ENCODE data around the gene TRIM41. TPM values are rescaled to one million over a fixed set of nuclear protein-coding genes. Genes with fewer than 3 reads are reported as not detected.

The TRIM41 gene
- total RNA-seq, 1 experiment from 2014 or later = 34.2 TPM

- Histone ChIP-seq H4K8ac (replicated peaks; ENCODE audit: insufficient read length, low read depth, low read length) (no peak overlapping the region), H3K4ac (ENCODE audit: low read depth, low read length) (no peak overlapping the region), H3K18ac (ENCODE audit: insufficient read length, low read depth, low read length) (no peak overlapping the region), H3K14ac (ENCODE audit: insufficient read depth, low read length) (no peak overlapping the region), H3K56ac (ENCODE audit: insufficient read length, low read depth, low read length) (no peak overlapping the region), H2AFZ (ENCODE audit: low read length) (no peak overlapping the region), H2BK120ac (ENCODE audit: low read depth, low read length, poor library complexity, severe bottlenecking) (no peak overlapping the region), H2BK15ac (ENCODE audit: low read depth, low read length) (no peak overlapping the region), H2BK12ac (ENCODE audit: insufficient read length, low read depth, low read length) (no peak overlapping the region), H3K79me2 (ENCODE audit: insufficient read depth, low read length) (no peaks in the 10 kb centered on the region), H3K4me2 (ENCODE audit: insufficient read depth, insufficient read length, low read length) (no peak overlapping the region), H3K23ac (ENCODE audit: insufficient read length, low read depth, low read length) (no peak overlapping the region), H3K9me3 (ENCODE audit: control insufficient read depth, low read depth, low read length) (no peaks in the 10 kb centered on the region), H2AK5ac (ENCODE audit: insufficient read length, low read length) (no peak overlapping the region), H4K91ac (ENCODE audit: insufficient read length, low read depth, low read length) (no peak overlapping the region), H2BK20ac (ENCODE audit: low read depth, low read length, poor library complexity, severe bottlenecking) (no peak overlapping the region), H4K5ac (ENCODE audit: insufficient read length, low read depth, low read length) (no peak overlapping the region), H2BK5ac (ENCODE audit: insufficient read length, low read length) (no peak overlapping the region), H3K79me1 (ENCODE audit: insufficient read depth, low read depth, low read length, poor library complexity, severe bottlenecking) (no peaks in the 10 kb centered on the region), H4K20me1 (ENCODE audit: control insufficient read depth, insufficient read depth, insufficient read length) (no peaks in the 10 kb centered on the region), H3K27ac (ENCODE audit: insufficient read length, low read depth, low read length) (no peak overlapping the region), H3K4me1 (ENCODE audit: insufficient read depth, low read length) (no peaks in the 10 kb centered on the region), H3K9ac (ENCODE audit: extremely low read depth, insufficient read length, low read length) (no peak overlapping the region), H3K27me3 (ENCODE audit: insufficient read depth, low read length) (no peaks in the 10 kb centered on the region), H3T11ph (ENCODE audit: low read length) (no peak overlapping the region), H3K23me2 (ENCODE audit: insufficient read length, low read depth, low read length, poor library complexity, severe bottlenecking) (no peaks in the 10 kb centered on the region)
- DNase-seq = no peak
- no peaks in the 10 kb centered on the region for H3K9me3 Mint-ChIP-seq
- H3K27ac Mint-ChIP-seq = 0 out of 7 replicates have a peak overlapping the region, but pooled peaks of 1 of the 3 experiments have one; percentile 4
- H3K4me3 Mint-ChIP-seq = no peak overlapping the region
- H3K36me3 Mint-ChIP-seq (ENCODE audit: insufficient read depth in 1 of 3, low read depth in 3 of 3) = peaks cover 27 to 74% (median 49%) of the 10 kb centered on the region in 3 experiments; a peak in 6 of 7 replicates
- no peak for TF ChIP-seq CTCF (conservative IDR thresholded peaks at IDR 0.05)
- WGBS (ENCODE audit: extremely low coverage, insufficient read length, low lambda C conversion rate) = no CpG with 5 or more reads among the region's 18 CpGs
- H3K4me1 Mint-ChIP-seq = 0 out of 4 replicates have a peak, but pooled peaks cover 0 to 7% of the 10 kb centered on the region in 2 experiments
- no peaks in the 10 kb centered on the region; the same call in 1 of the 2 replicates for H3K27me3 Mint-ChIP-seq (ENCODE audit: low read depth)
Observed at GRCh38 chr5:181232593-181232992, 9.5 kb downstream of the TRIM41 start.

All from H9 (cell line).